ENCODE data around the gene ARL3.
A peak's percentile ranks its signal among the peaks of the same experiment; 100 is the strongest.
"Not testable (repeated sequence)": the region's sequence is repeated elsewhere in the genome, so short reads cannot be mapped to it uniquely, and the experiment has no call there.

ARL3 gene

GRCh38 chr10:102670065-102670670 lies 44.0 kb downstream of the ARL3 start:
- no peak for DNase-seq

GRCh38 chr10:102669206-102670064 lies 44.8 kb downstream of the ARL3 start:
- no peak for DNase-seq

DNA sequence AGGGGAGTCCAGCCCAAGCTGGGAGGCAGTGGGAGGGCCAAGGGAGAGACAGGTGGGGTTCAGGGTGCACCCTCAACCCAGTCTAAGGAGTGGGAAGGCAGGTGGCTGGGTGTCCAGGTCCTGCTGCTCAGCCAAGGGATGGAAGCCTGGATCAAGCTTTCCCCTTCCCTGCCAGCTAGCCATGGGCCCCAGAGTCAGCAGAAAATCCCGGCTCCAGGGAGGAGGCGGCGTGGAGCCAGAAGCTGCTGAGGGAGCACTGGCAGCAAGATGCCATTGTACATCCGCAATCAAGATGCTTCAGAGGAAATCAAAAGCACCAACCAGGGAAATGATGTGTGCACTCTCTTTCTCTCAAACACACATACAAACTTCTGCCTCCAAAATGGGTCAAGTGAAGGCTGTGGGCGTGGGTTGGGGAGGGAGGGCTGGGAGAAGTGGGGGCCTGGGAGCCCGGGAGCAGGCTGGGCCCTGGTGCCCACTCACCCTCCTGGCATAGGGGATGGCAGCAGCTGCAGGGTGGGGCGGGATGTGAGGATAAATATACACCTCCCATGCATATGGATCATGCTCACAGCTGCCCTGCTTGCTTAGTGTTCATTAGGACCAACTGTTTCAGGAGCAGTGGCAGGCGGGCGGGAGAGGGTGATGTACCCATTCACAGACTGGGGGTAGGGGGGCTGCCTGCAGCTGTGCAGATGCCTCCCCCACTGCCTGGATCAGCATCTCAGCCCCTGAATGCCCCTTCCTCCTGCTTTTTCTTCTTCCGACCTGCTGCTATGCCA lies 45.7 kb downstream of the ARL3 start:
- DNase-seq: no peak

DNA sequence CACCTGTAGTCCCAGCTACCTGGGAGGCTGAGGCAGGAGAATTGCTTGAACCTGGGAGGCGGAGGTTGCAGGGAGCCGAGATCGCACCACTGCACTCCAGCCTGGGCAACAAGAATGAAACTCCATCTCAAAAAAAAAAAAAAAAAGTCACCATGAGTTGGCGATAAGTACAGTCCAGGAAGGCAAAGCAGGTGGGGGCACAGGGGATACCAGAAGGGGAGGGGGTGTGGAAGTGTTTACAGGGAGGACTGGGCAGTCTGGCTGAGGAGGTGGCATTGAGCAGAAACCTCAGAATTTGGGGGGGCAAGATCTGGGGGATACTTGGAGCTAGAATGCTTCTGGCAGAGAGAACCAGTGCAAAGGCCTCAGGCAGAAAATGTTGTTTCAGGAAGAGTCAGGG lies 46.8 kb downstream of the ARL3 start:
- not testable (repeated sequence) for DNase-seq

- DNase-seq: no peak
Observed at GRCh38 chr10:102665904-102666509, 48.2 kb downstream of the ARL3 start.

- no peak for DNase-seq
Observed at GRCh38 chr10:102661658-102662028, 52.6 kb downstream of the ARL3 start.

DNA sequence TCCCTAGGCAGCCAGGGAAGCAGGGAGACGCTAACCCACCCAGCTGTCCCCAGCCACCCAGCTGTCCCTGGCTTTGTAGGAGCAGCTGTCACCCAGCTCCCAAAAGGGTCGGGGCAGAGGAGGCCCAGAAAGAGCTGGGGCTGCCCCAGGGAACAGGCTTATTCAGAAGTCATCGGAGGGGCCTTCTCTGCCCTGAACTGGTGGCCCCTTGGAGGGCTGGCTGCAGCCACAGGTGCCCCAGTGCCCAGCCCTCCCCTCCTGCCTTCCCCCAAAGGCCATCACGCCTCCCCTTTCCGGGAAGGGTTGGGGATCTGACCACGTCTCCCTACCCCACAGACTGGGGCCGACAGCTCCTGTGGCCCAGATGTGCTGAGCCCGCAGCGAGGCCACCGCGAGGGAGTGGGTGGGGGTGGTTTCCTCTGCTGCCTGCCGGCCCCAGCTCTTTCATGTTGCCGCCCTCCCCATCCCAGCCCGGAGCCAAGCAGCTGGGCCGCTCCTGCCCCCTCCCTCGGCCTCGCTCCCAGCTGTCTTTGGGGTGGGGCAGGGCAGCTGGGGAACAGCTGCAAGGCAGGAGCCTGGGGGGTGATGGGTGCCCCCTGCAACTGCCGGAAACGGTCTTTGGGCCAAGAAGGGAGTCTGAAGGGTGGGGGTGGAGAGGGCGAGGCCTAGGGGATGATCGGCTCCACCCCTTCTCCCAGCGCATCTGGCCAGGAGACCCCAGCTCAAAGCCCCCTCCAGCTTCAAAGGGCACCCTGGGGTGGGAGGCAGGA lies 53.1 kb downstream of the ARL3 start:
- peak; percentile 86 for DNase-seq

DNA sequence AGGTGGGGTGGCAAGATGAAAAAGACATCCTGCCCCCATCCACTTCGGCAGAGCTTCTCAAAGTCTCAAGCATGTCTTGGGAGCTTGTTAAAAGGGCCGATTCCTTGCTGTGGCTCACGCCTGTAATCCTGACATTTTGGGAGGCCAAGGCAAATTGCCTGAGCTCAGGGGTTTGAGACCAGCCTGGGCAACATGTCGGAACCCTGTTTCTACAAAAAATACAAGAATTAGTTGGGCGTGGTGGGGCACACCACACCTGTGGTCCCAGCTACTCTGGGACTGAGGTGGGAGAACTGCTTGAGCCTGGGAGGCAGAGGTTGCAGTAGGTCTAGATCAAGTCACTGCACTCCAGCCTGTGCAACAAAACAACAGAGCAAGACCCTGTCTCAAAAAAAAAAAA lies 55.4 kb downstream of the ARL3 start:
- DNase-seq: no peak

DNA sequence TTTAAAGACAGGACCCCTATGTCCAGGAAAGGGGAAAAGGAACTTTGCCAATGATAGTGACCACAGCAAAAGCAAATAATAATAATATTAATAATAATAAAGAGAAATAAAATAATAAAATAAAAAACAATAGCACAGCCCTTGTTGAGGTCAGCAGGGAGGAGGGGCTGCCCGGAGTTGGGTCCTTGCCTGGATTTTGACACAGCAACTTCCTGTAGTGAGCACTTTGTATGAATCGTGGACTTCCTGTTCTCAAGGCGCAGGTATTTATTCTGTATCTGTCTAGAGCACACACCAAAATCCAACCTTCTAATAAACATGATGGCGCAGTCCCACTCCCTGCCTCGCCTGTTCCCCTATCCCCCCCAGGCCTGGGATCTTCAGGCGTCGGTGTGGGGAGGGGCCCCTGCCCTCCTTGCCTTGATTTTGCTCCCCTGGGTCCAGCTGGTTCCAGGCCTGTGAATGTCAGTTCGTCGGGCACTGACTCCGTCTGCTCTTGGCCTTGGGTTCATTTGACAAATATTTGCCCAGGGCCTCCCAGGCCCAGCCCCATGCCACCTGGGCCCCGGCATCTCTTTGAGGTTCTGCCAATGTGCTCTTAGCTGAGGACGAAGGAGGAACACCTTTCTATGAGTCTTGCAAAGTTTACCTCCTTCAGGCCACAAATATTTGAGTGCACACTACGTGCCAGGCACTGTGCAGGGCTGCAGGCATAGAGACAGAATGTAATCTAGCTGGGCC lies 56.0 kb downstream of the ARL3 start:
- no peak for DNase-seq

DNA sequence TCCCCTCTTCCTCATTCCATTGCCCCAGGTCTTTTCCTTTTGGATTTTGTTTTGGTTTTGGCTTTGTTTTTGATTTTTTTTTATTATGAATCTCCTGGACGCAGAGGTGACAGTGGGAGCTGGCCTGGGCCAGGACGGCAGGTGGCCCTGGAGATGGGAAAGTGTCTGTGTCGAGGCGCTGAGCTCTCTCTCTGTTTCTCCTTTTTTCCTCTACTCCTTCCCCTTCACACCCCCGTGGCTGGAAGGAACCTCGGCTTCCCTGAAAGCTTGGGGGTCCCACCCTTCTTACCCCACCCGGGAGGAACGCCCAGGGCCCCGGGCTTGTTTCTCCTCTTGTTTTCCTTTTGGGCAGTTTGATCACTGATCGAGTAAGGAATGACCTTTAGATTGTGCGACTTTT lies 56.7 kb downstream of the ARL3 start:
- no peak for DNase-seq

DNA sequence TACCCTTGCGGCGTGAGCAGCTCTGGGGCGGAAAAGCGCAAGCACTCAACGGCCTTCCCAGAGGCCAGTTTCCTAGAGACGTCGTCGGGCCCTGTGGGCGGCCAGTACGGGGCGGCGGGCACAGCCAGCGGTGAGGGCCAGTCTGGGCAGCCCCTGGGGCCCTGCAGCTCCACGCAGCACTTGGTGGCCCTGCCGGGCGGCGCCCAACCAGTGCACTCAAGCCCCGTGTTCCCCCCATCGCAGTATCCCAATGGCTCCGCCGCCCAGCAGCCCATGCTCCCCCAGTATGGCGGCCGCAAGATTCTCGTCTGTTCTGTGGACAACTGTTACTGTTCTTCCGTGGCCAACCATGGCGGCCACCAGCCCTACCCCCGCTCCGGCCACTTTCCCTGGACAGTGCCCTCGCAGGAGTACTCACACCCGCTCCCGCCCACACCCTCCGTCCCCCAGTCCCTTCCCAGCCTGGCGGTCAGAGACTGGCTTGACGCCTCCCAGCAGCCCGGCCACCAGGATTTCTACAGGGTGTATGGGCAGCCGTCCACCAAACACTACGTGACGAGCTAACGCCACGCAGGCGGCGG lies 57.3 kb downstream of the ARL3 start:
- no peak for DNase-seq

DNA sequence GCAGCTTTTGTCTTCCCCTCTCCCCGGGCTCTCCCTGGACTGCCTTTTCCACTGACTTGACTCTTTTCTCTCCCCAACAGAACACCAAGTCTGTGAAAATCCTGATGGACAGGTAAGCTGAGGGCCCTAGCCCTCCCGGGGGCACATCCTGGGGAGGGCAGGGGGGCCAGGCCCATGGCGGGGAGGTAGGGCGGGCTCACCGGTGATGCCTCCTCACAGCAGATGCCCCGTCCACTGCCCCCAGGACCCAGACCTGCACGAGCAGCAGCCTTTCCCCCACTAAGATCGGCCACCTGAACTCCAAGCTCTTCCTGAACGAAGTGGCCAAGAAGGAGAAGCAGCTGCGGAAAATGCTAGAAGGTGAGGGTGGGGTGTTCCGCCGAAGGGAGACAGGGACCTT lies 58.2 kb downstream of the ARL3 start:
- DNase-seq: no peak

- DNase-seq: no peak
Observed at GRCh38 chr10:102654969-102655368, 59.2 kb downstream of the ARL3 start.

DNA sequence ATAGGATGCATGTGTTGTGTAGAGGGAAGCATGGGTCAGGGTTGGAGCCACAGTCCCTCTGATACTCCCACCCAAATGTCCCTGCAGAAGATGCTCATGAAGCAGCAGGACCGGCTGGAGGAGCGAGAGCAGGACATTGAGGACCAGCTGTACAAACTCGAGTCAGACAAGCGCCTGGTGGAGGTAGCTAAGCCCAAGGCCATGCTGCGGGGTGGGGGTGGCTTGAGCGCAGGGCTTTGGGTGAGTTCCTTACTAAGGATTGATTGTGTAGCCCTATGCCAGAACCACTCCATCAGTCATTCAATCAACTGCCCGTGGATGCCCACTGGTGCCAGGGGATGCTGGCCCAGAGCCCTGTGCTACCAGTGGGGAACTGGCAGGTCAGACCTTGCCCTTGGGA lies 59.6 kb downstream of the ARL3 start:
- DNase-seq: no peak

DNA sequence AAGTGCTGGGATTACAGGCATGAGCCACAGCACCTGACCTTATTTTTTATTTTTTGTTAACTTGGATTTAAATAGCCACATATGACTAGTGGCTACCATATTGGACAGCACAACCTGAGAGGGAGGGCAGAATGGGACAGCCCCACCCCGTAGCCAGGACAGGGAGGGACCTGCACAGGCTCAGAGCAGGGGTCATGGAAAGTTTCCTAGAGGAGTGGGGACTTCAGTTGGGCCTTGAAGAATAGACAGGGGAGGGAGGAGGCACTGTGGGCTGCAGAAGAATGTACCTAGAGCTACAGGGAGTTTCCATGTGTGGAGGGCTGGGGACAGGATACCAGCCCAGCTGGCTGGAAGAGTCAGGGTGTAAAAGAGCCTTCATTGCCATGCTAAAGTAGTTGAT lies 61.1 kb downstream of the ARL3 start:
- no peak for DNase-seq

DNA sequence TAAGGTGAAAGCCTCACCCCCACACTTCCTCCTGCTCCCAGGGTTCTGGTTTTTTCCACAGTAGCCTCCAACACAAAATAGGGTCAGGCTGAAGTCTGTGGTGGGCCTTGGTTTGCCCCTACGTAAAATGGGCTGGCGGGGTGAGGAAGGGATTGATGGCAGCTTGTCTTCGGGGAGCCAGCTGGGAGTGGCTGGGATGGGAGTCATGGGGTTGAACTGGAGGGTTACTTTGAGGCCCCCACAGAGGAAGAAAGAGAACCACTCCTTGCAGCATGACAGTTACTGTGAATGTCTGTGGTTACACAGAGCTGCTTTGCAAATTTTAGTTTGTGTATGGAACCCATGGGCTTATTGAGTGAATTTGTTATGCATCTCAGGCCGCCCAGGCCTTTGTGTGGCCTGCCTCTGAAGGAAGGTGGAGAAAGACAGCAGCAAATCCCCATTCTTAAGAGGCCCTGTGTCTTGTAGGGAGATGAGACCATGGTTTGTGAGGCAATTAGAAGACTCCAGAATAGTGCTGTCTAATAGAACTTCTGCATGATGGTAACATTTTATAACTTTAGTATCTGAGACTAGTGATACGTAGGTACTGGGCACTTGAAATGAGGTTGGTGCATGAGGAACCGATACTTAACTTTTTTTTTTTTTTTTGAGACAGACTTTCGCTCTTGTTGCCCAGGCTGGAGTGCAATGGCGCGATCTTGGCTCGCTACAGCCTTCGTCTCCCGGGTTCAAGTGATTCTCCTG lies 61.9 kb downstream of the ARL3 start:
- no peak for DNase-seq

GRCh38 chr10:102651455-102652169 lies 62.6 kb downstream of the ARL3 start:
- DNase-seq: no peak

DNA sequence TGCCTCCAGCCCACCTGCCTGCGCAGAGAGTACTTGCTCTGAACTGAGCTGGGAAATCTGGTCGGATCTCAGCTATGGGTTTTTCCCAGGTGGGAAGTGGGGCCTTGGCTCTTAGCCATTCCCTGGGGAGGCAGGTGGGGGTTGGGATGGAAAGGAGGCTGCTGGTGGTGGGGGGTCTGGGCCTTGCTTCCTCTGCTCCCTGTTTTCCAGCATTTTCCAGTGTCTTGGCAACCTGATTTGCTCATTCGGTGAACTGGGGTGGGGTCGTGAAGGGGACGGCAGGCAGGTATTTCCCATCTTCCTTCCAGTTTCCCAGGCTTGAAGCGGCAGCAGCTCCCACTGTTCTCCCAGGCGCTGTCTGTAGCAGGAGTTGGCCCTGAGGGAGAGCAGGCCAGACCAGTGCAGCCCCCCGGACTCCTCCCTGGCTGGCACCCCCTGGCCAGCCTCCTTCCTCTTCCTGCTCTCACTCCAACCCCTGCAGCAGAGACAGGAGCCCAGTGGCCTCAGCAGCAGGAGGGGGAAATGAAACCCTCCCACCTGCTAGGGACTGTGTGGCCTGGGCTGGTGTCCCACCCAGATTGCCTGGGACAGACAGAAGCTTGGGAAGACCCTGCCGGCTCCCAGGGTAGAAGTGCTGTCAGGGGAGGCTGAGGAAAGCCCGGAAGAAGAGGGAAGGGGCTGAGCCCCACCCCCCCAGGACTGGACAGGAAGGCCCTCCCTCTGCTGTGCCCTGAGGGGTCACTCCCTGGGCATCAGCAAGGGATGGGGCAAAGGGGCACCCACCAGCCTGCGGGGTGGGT lies 63.3 kb downstream of the ARL3 start:
- no peak for DNase-seq
